Neural cell (in vitro differentiated cells): ENCODE data around the gene SV2A. TPM values are rescaled to one million over a fixed set of nuclear protein-coding genes. Genes with fewer than 3 reads are reported as not detected.

Experiments used
- H2AFZ ChIP-seq: fragments of 200-600, 300-800 bp; sonication (generic), shearing (Covaris generic); 2 replicates; pipeline ENCODE4 v1.6.0; 2014; ENCODE audit warnings: low read depth, mild to moderate bottlenecking, antibody characterized with exemption, low read length, moderate library complexity
- H3F3A ChIP-seq: fragments of 200-600 bp; shearing (Covaris generic); 2 replicates; pipeline ENCODE4 v1.6.1; 2016; ENCODE audit warnings: mild to moderate bottlenecking, moderate library complexity, mixed read lengths, antibody characterized with exemption, low read length; ENCODE audit not compliant: insufficient read depth, poor library complexity, severe bottlenecking
- H3K27ac ChIP-seq: fragments of 200-600, 300-800 bp; sonication (generic), shearing (Covaris generic); 2 replicates; pipeline ENCODE4 v1.5.1; 2014; ENCODE audit warnings: mild to moderate bottlenecking, low read length, moderate library complexity
- H3K27me3 ChIP-seq: fragments of 300-800, 200-600 bp; sonication (generic), shearing (Covaris generic); 2 replicates; pipeline ENCODE4 v1.6.0; 2014; ENCODE audit warnings: mild to moderate bottlenecking, low read depth, low read length, moderate library complexity; ENCODE audit not compliant: insufficient read depth
- H3K36me3 ChIP-seq: fragments of 300-800, 200-600 bp; sonication (generic), shearing (Covaris generic); 2 replicates; pipeline ENCODE4 v1.5.1; 2014; ENCODE audit warnings: mild to moderate bottlenecking, antibody characterized with exemption, low read length, moderate library complexity; ENCODE audit not compliant: insufficient read depth
- H3K4me2 ChIP-seq: fragments of 300-800, 200-600 bp; sonication (generic), shearing (Covaris generic); 2 replicates; pipeline ENCODE4 v1.6.0; 2014; ENCODE audit warnings: mild to moderate bottlenecking, low read length
- H3K4me3 ChIP-seq: fragments of 300-800, 200-600 bp; sonication (generic), shearing (Covaris generic); 2 replicates; pipeline ENCODE4 v1.5.1; 2014; ENCODE audit warnings: mild to moderate bottlenecking, low read length, moderate library complexity
- H3K79me2 ChIP-seq: fragments of 200-600 bp; shearing (Covaris generic); replicated peaks from 2 replicates; pipeline ENCODE4 v1.6.0; 2014; ENCODE audit warnings: mild to moderate bottlenecking, low read length, moderate library complexity; ENCODE audit not compliant: insufficient read depth
- H3K9ac ChIP-seq: fragments of 300-800, 200-600 bp; sonication (generic), shearing (Covaris generic); 2 replicates; pipeline ENCODE4 v1.6.1; 2016; ENCODE audit warnings: mild to moderate bottlenecking, low read length, mixed read lengths
- H3K9me2 ChIP-seq: fragments of 200-600 bp; shearing (Covaris generic); 2 replicates; pipeline ENCODE4 v1.6.1; 2016; ENCODE audit warnings: mild to moderate bottlenecking, low read length, mixed read lengths; ENCODE audit not compliant: insufficient read depth
- H3K9me3 ChIP-seq: fragments of 200-600, 300-800 bp; sonication (generic), shearing (Covaris generic); 2 replicates; pipeline ENCODE4 v1.6.1; 2016; ENCODE audit warnings: mild to moderate bottlenecking, mixed run types, low read length, moderate library complexity, mixed read lengths
- H4K20me1 ChIP-seq: fragments of 200-600 bp; shearing (Covaris generic); 2 replicates; pipeline ENCODE4 v1.6.1; 2016; ENCODE audit warnings: mild to moderate bottlenecking, mixed run types; ENCODE audit not compliant: insufficient read depth
- CTCF ChIP-seq: fragments of 450-650 bp; IDR thresholded peaks from 2 replicates; pipeline ENCODE4 v1.5.1; 2014; ENCODE audit warnings: antibody characterized with exemption, mild to moderate bottlenecking, moderate library complexity; ENCODE audit not compliant: poor library complexity, severe bottlenecking
- EP300 ChIP-seq: fragments of 450-650 bp; conservative IDR thresholded peaks from 2 replicates; pipeline ENCODE4 v1.6.1; 2014; ENCODE audit warnings: antibody characterized with exemption, mild to moderate bottlenecking, moderate library complexity; ENCODE audit not compliant: poor library complexity, severe bottlenecking
- EZH2 ChIP-seq: fragments of 200-600, 300-800 bp; shearing (Covaris generic), sonication (generic); IDR thresholded peaks from 2 replicates; pipeline ENCODE4 v1.6.1; 2014; ENCODE audit warnings: antibody characterized with exemption, low read length, borderline replicate concordance, mild to moderate bottlenecking; ENCODE audit not compliant: insufficient read depth, poor library complexity, severe bottlenecking
- MXI1 ChIP-seq: fragments of 450-650 bp; conservative IDR thresholded peaks from 2 replicates; pipeline ENCODE4 v1.6.1; 2014; ENCODE audit warnings: antibody characterized with exemption, mild to moderate bottlenecking; ENCODE audit not compliant: poor library complexity, severe bottlenecking
- POLR2AphosphoS5 ChIP-seq: IDR thresholded peaks from 2 replicates; pipeline ENCODE4 v1.6.1; 2012
- RAD21 ChIP-seq: fragments of 450-650 bp; conservative IDR thresholded peaks from 2 replicates; pipeline ENCODE4 v1.6.1; 2014; ENCODE audit warnings: antibody characterized with exemption, mild to moderate bottlenecking, moderate library complexity
- REST ChIP-seq: IDR thresholded peaks from 2 replicates; pipeline ENCODE4 v1.6.1; 2012; ENCODE audit warnings: borderline replicate concordance
- SMC3 ChIP-seq: fragments of 450-650 bp; conservative IDR thresholded peaks from 2 replicates; pipeline ENCODE4 v1.6.1; 2014; ENCODE audit warnings: antibody characterized with exemption, mild to moderate bottlenecking, moderate library complexity; ENCODE audit not compliant: poor library complexity
- TAF1 ChIP-seq: IDR thresholded peaks from 2 replicates; pipeline ENCODE4 v1.6.1; 2012; ENCODE audit warnings: low read depth
- polyA plus RNA-seq: library from polyadenylated mRNA; depleted of rRNA; stranded (reverse); fragments of >200 nt; gene quantifications from 2 replicates; pipeline ENCODE4 v1.2.3, GENCODE V29; 2014

SV2A gene
- polyA plus RNA-seq, 1 donor from 2014 or later, result 78.1 TPM

GRCh38 chr1:149903836-149904491 is 13.7 kb downstream of the SV2A start:
- no peaks in the 10 kb centered on the region for H3K9me2 ChIP-seq
- no peaks in the 10 kb centered on the region for H3K79me2 ChIP-seq
- no peak overlapping the region for H2AFZ ChIP-seq
- H3K9ac ChIP-seq, result no peak overlapping the region
- no peaks in the 10 kb centered on the region for H4K20me1 ChIP-seq
- no peak overlapping the region for H3K4me2 ChIP-seq
- no peaks in the 10 kb centered on the region for H3F3A ChIP-seq
- H3K9me3 ChIP-seq, result no peaks in the 10 kb centered on the region
- no peak for TF ChIP-seq EP300
- TF ChIP-seq CTCF, result no peak
- no peak for TF ChIP-seq REST
- H3K27me3 ChIP-seq, result no peaks in the 10 kb centered on the region
- H3K36me3 ChIP-seq, result no peaks in the 10 kb centered on the region
- no peak overlapping the region for H3K4me3 ChIP-seq
- no peak overlapping the region for H3K27ac ChIP-seq

GRCh38 chr1:149899460-149900284 is 18.0 kb downstream of the SV2A start, which contains the start of gene BOLA1:
BOLA1 (plus strand) TSS chr1:149899568; CDS start chr1:149900060, 492 bp downstream.
- TF ChIP-seq RAD21 (no peak), SMC3 (peak; percentile 20), CTCF (peak; percentile 15), POLR2AphosphoS5 (peak; percentile 69), EP300 (peak; percentile 17), TAF1 (no peak), EZH2 (no peak), MXI1 (peak; percentile 58), REST (no peak)
- Histone ChIP-seq H3K27ac (peak within 1 kb of the TSS; percentile 40), H3F3A (no peaks in the 10 kb centered on the region), H2AFZ (peak within 1 kb of the TSS; percentile 84), H3K79me2 (no peaks in the 10 kb centered on the region), H4K20me1 (no peaks in the 10 kb centered on the region), H3K36me3 (no peaks in the 10 kb centered on the region), H3K9me2 (no peaks in the 10 kb centered on the region), H3K9me3 (no peaks in the 10 kb centered on the region), H3K4me3 (peak within 1 kb of the TSS; percentile 76), H3K9ac (peak within 1 kb of the TSS; percentile 68), H3K4me2 (peak within 1 kb of the TSS; percentile 55), H3K27me3 (no peaks in the 10 kb centered on the region)
